GM12878 (cell line): Measurements from ENCODE around the gene PTGR2. TPM values are rescaled to one million over a fixed set of nuclear protein-coding genes. Genes with fewer than 3 reads are reported as not detected.
A peak's percentile ranks its signal among the peaks of the same experiment; 100 is the strongest.

Experiments used
- ATAC-seq: fragments of 200-7000 bp; cut with Tn5 transposase; 3 replicates; pipeline ENCODE4 v1.9.1; 2020; ENCODE audit warnings: mild to moderate bottlenecking, moderate library complexity
- BruUV-seq: library from RNA; stranded (reverse); fragments of 400-500 nt; replicated peaks from 2 replicates; lab custom pipeline; 2021; lab: Mats Ljungman, UMichigan
- CTCF ChIA-PET: fragments of 300-600 bp; sonication (Branson Sonifier 250); formaldehyde crosslinking; extraction: SDS; loops from one replicate; lab custom pipeline; 2021; ENCODE audit warnings: inconsistent platforms; lab: Yijun Ruan, JAX
- POLR2A ChIA-PET: fragments of 350-600 bp; formaldehyde crosslinking; extraction: SDS; loops from one replicate; lab custom pipeline; 2021; ENCODE audit warnings: inconsistent platforms; lab: Charles Lee
- RAD21 ChIA-PET: fragments of 300-600 bp; sonication (Branson Sonifier 250); formaldehyde crosslinking; loops from one replicate; lab custom pipeline; 2023; ENCODE audit warnings: antibody characterized with exemption; ENCODE audit not compliant: unreplicated experiment; lab: Charles Lee
- SMC1A ChIA-PET: fragments of 300-600 bp; sonication (Branson Sonifier 250); formaldehyde crosslinking; loops from one replicate; lab custom pipeline; 2023; ENCODE audit not compliant: unreplicated experiment, uncharacterized antibody; lab: Charles Lee
- DNase-seq: peaks from one replicate; pipeline ENCODE4 v3.0.0-alpha.2; 2011; ENCODE audit warnings: low read depth, low spot score
- FAIRE-seq: peaks from 3 replicates; lab custom pipeline; 2011; peaks lifted over from hg19 to GRCh38; lab: Jason Lieb, UNC
- H2AFZ ChIP-seq: 2 replicates; pipeline ENCODE4 v1.6.0; 2011; ENCODE audit warnings: low read depth, low read length, control low read depth; ENCODE audit not compliant: control insufficient read depth
- H3K27ac ChIP-seq: 2 replicates; pipeline ENCODE4 v1.5.1; 2011; ENCODE audit warnings: control low read depth; ENCODE audit not compliant: control insufficient read depth, insufficient read depth
- H3K27me3 ChIP-seq, 2 experiments: replicated peaks in 1 of 2; 2 replicates each; pipeline versions ENCODE4 v1.6.0 to v1.6.1; 2011; ENCODE audit warnings: low read length in 1 of 2; ENCODE audit not compliant: control insufficient read depth in 2 of 2, insufficient read depth in 2 of 2
- H3K36me3 ChIP-seq, 2 experiments: 2 replicates each; pipeline ENCODE4 v1.5.1; 2011; ENCODE audit warnings: low read length in 1 of 2; ENCODE audit not compliant: control insufficient read depth in 2 of 2, insufficient read depth in 2 of 2
- H3K4me1 ChIP-seq: 2 replicates; pipeline ENCODE4 v1.6.1; 2011; ENCODE audit warnings: mild to moderate bottlenecking, low read length, moderate library complexity, mixed read lengths; ENCODE audit not compliant: control insufficient read depth, insufficient read depth
- H3K4me2 ChIP-seq: 2 replicates; pipeline ENCODE4 v1.6.0; 2011; ENCODE audit warnings: control low read depth; ENCODE audit not compliant: control insufficient read depth, insufficient read depth
- H3K4me3 ChIP-seq: fragments of 200-600 bp; sonication (generic); 2 replicates; pipeline ENCODE4 v1.5.1; 2016
- H3K79me2 ChIP-seq: 2 replicates; pipeline ENCODE4 v1.6.0; 2011; ENCODE audit warnings: low read length; ENCODE audit not compliant: control insufficient read depth, insufficient read depth
- H3K9ac ChIP-seq: 2 replicates; pipeline ENCODE4 v1.8.0; 2011; ENCODE audit warnings: low read length, control low read depth, mixed read lengths; ENCODE audit not compliant: control insufficient read depth, insufficient read depth
- H3K9me3 ChIP-seq: replicated peaks from 3 replicates; pipeline ENCODE4 v1.5.1; 2011; ENCODE audit warnings: mild to moderate bottlenecking, low read length; ENCODE audit not compliant: control insufficient read depth, insufficient read depth
- H4K20me1 ChIP-seq: 2 replicates; pipeline ENCODE4 v1.6.0; 2011; ENCODE audit not compliant: control insufficient read depth, insufficient read depth
- BRCA1 ChIP-seq: IDR thresholded peaks from 2 replicates; pipeline ENCODE4 v1.6.1; 2011; ENCODE audit warnings: low read depth, low read length, improper control_type of control experiment
- CBX3 ChIP-seq: fragments of 200-600 bp; sonication (generic); IDR thresholded peaks from 2 replicates; pipeline ENCODE4 v1.6.1; 2016; ENCODE audit warnings: low read depth, borderline replicate concordance
- NFIC ChIP-seq: IDR thresholded peaks from 2 replicates; pipeline ENCODE4 v1.6.1; 2012; ENCODE audit warnings: low read depth, mild to moderate bottlenecking, inconsistent platforms, low read length, moderate library complexity
- RB1 ChIP-seq: fragments of 450-650 bp; formaldehyde crosslinking; IDR thresholded peaks from 2 replicates; pipeline ENCODE4 v1.6.1; 2017; ENCODE audit warnings: mild to moderate bottlenecking, borderline replicate concordance
- SRF ChIP-seq, 2 experiments: IDR thresholded peaks; 2 replicates each; pipeline ENCODE4 v1.6.1; 2011; ENCODE audit warnings: low read depth in 2 of 2, low read length in 2 of 2, mild to moderate bottlenecking in 1 of 2, moderate library complexity in 1 of 2
- STAT1 ChIP-seq: fragments of 450-650 bp; conservative IDR thresholded peaks from 2 replicates; pipeline ENCODE4 v1.6.1; 2014; ENCODE audit warnings: antibody characterized with exemption, mild to moderate bottlenecking
- TARDBP ChIP-seq: IDR thresholded peaks from 2 replicates; pipeline ENCODE4 v1.6.1; 2016; ENCODE audit warnings: borderline replicate concordance
- TCF12 ChIP-seq: IDR thresholded peaks from 2 replicates; pipeline ENCODE4 v1.6.1; 2011; ENCODE audit warnings: low read depth, mild to moderate bottlenecking, low read length
- WGBS: methylation state at CpG from one replicate; pipeline ENCODE4 v1.1.6; 2016; ENCODE audit warnings: low lambda C conversion rate; ENCODE audit not compliant: insufficient replicate concordance, insufficient coverage; ENCODE audit errors: missing lambda C conversion rate; 5-methylcytosine and 5-hydroxymethylcytosine counted together
- in situ Hi-C: fragments of 300-500 bp; cut with MboI; formaldehyde crosslinking; loops from 9 replicates; pipeline ENCODE4 v1.14.3; 2018; ENCODE audit warnings: mixed read lengths
- intact Hi-C: fragments of 100-400 bp; cut with micrococcal nuclease; formaldehyde crosslinking; loops from one replicate; pipeline ENCODE4 v1.14.2; 2022; ENCODE audit not compliant: unreplicated experiment
- polyA plus RNA-seq, 11 experiments: library from polyadenylated mRNA; depleted of rRNA in 4 of 11; unstranded in 6 of 11; stranded (reverse) in 5 of 11; fragments of >200 nt; fragmentation: Nextera tagmentation in 4 of 11; fragmentation: Illumina TruSeq in 1 of 11; extraction: Ambion mirVana in 4 of 11; extraction: Trizol in 1 of 11; gene quantifications; 1 replicate in 1 of 11; 2 replicates in 10 of 11; pipeline versions ENCODE4 v1.2.1 to v1.2.3, GENCODE V29; 2011 to 2016; ENCODE audit warnings: inconsistent platforms in 2 of 11, missing spikeins in 2 of 11, low read depth in 1 of 11
- total RNA-seq, 4 experiments: library from RNA; depleted of rRNA in 3 of 4; stranded (reverse); fragments of >200 nt in 3 of 4; fragmentation: Illumina TruSeq in 1 of 4; extraction: Trizol in 1 of 4; gene quantifications; 2 replicates each; pipeline versions ENCODE4 v1.2.1 to v1.2.3, GENCODE V29; 2013 to 2021
- TF ChIP-seq, protein P1 (sequence below): fragments of 450-650 bp; IDR thresholded peaks from 2 replicates; pipeline ENCODE4 v1.6.1; 2016; ENCODE audit warnings: mild to moderate bottlenecking, moderate library complexity, borderline replicate concordance
- TF ChIP-seq, protein P2 (sequence below): fragments of 450-650 bp; conservative IDR thresholded peaks from 2 replicates; pipeline ENCODE4 v1.6.1; 2017; ENCODE audit warnings: mild to moderate bottlenecking, moderate library complexity
- TF ChIP-seq, protein P3 (sequence below): fragments of 450-650 bp; IDR thresholded peaks from 2 replicates; pipeline ENCODE4 v1.6.1; 2017; ENCODE audit warnings: mild to moderate bottlenecking, moderate library complexity

The PTGR2 gene
- total and polyA plus RNA-seq, 10 of the 15 experiments (the other 5 are each of a cell fraction or from before 2014, with no cell fraction given), result 3.3 to 12.8 (median 8.4) TPM

DNA sequence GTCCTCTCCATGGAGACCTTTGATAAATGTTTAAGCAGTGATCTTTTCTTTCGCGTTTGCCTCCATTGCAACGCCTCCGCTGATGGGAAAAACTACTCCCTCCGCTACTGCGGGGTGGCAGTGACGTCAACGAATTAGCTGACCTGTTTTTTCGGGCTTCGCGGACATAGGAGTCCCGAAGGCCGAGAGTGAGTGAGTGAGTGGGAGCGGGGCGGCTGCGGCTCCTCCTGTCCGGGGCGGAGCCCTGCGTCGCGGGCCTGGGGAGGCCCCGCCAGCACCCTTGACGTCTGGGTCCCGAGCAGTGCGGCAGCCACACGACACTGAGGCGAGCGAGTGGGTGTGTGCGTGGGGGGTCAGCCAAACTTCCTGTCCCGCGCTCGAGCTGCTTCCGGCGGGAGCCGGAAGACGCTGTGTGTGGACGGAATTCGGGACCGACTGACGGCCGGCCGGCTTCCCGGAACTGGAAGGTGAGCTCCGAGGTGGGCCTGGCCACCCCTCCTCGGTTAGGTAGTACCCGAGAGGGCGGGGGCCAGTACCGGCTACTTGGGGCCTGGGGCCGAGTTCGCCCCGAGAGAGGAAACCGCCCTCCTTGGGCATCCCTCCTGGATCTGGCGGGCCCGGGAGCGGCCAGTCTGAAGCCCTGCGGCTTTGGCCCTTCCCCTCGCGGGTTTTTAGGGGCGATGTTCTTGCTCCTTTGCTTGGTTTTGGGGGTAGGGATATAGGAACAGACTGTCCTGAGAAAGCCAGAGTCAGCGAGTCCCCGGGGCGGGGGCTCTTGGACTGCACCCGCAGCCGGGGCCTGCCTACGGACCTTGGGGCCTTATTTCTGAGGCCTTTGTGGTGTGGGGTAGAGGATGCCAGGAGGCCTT lies 35.1 kb downstream of the PTGR2 start, which contains the start of gene ZNF410:
TSS of gene ZNF410 (plus strand) at position 411 of the 869 bp plus-strand sequence. CDS start 5,317 bp downstream, outside the sequence.
- SMC1A ChIA-PET, result interaction anchor here (1.2 to 2.0 kb wide), 5 partner anchors 10 to 158 kb away, joined by 3 to 5 read pairs (median 4); no protein-coding TSS in a partner anchor
- TF ChIP-seq TCF12, result peak; percentile 64; the same call in 1 of the 2 replicates
- no peak; the same call in 1 of the 2 replicates for TF ChIP-seq BRCA1
- peak; percentile 67; the same call in 1 of the 2 replicates for TF ChIP-seq NFIC
- no peak for TF ChIP-seq CBX3
- no peak for TF ChIP-seq STAT1
- no peak for TF ChIP-seq SRF (IDR thresholded peaks at IDR 0.05; ENCODE audit: low read depth in 2 of 2, low read length in 2 of 2)
- TF ChIP-seq, protein P1, sequence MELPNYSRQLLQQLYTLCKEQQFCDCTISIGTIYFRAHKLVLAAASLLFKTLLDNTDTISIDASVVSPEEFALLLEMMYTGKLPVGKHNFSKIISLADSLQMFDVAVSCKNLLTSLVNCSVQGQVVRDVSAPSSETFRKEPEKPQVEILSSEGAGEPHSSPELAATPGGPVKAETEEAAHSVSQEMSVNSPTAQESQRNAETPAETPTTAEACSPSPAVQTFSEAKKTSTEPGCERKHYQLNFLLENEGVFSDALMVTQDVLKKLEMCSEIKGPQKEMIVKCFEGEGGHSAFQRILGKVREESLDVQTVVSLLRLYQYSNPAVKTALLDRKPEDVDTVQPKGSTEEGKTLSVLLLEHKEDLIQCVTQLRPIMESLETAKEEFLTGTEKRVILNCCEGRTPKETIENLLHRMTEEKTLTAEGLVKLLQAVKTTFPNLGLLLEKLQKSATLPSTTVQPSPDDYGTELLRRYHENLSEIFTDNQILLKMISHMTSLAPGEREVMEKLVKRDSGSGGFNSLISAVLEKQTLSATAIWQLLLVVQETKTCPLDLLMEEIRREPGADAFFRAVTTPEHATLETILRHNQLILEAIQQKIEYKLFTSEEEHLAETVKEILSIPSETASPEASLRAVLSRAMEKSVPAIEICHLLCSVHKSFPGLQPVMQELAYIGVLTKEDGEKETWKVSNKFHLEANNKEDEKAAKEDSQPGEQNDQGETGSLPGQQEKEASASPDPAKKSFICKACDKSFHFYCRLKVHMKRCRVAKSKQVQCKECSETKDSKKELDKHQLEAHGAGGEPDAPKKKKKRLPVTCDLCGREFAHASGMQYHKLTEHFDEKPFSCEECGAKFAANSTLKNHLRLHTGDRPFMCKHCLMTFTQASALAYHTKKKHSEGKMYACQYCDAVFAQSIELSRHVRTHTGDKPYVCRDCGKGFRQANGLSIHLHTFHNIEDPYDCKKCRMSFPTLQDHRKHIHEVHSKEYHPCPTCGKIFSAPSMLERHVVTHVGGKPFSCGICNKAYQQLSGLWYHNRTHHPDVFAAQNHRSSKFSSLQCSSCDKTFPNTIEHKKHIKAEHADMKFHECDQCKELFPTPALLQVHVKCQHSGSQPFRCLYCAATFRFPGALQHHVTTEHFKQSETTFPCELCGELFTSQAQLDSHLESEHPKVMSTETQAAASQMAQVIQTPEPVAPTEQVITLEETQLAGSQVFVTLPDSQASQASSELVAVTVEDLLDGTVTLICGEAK, result peak; percentile 95
- TF ChIP-seq, protein P2, sequence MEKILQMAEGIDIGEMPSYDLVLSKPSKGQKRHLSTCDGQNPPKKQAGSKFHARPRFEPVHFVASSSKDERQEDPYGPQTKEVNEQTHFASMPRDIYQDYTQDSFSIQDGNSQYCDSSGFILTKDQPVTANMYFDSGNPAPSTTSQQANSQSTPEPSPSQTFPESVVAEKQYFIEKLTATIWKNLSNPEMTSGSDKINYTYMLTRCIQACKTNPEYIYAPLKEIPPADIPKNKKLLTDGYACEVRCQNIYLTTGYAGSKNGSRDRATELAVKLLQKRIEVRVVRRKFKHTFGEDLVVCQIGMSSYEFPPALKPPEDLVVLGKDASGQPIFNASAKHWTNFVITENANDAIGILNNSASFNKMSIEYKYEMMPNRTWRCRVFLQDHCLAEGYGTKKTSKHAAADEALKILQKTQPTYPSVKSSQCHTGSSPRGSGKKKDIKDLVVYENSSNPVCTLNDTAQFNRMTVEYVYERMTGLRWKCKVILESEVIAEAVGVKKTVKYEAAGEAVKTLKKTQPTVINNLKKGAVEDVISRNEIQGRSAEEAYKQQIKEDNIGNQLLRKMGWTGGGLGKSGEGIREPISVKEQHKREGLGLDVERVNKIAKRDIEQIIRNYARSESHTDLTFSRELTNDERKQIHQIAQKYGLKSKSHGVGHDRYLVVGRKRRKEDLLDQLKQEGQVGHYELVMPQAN, result peak; percentile 74
- TF ChIP-seq TARDBP, result peak; percentile 8; the same call in 1 of the 2 replicates
- TF ChIP-seq RB1, result 0 out of 2 replicates have a peak, but pooled peaks have one; percentile 56
- TF ChIP-seq, protein P3, sequence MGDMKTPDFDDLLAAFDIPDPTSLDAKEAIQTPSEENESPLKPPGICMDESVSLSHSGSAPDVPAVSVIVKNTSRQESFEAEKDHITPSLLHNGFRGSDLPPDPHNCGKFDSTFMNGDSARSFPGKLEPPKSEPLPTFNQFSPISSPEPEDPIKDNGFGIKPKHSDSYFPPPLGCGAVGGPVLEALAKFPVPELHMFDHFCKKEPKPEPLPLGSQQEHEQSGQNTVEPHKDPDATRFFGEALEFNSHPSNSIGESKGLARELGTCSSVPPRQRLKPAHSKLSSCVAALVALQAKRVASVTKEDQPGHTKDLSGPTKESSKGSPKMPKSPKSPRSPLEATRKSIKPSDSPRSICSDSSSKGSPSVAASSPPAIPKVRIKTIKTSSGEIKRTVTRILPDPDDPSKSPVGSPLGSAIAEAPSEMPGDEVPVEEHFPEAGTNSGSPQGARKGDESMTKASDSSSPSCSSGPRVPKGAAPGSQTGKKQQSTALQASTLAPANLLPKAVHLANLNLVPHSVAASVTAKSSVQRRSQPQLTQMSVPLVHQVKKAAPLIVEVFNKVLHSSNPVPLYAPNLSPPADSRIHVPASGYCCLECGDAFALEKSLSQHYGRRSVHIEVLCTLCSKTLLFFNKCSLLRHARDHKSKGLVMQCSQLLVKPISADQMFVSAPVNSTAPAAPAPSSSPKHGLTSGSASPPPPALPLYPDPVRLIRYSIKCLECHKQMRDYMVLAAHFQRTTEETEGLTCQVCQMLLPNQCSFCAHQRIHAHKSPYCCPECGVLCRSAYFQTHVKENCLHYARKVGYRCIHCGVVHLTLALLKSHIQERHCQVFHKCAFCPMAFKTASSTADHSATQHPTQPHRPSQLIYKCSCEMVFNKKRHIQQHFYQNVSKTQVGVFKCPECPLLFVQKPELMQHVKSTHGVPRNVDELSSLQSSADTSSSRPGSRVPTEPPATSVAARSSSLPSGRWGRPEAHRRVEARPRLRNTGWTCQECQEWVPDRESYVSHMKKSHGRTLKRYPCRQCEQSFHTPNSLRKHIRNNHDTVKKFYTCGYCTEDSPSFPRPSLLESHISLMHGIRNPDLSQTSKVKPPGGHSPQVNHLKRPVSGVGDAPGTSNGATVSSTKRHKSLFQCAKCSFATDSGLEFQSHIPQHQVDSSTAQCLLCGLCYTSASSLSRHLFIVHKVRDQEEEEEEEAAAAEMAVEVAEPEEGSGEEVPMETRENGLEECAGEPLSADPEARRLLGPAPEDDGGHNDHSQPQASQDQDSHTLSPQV, result peak; percentile 15; the same call in 1 of the 2 replicates

More for the DNA sequence above, 35.1 kb downstream of the PTGR2 start, which contains the start of gene ZNF410:
- peak within 1 kb of the TSS; percentile 83 for H3K27ac ChIP-seq
- in situ Hi-C loops, result no loop called here
- peaks cover 57% of the 10 kb centered on the region for H3K79me2 ChIP-seq
- H3K4me2 ChIP-seq, result peak within 1 kb of the TSS; percentile 85
- WGBS, result under 1% methylated on average over 58 of the region's 65 CpGs
- ChIA-PET RAD21 (interaction anchor here (0.9 to 1.6 kb wide), 6 partner anchors 35 to 199 kb away, joined by 3 to 7 read pairs (median 3); partner anchors contain the start of gene PTGR2), CTCF (interaction anchor here (0.6 to 2.1 kb wide), 4 partner anchors 27 to 145 kb away, joined by 3 to 6 read pairs (median 4); partner anchors contain the start of gene PTGR2), POLR2A (interaction anchor here (0.9 to 2.1 kb wide), 4 partner anchors 14 to 92 kb away, joined by 3 to 13 read pairs (median 4); partner anchors contain the start of gene PTGR2)
- H3K27me3 ChIP-seq, result no peaks in the 10 kb centered on the region
- peak within 1 kb of the TSS; percentile 91 for H3K4me3 ChIP-seq
- H3K4me1 ChIP-seq, result peaks cover 11% of the 10 kb centered on the region
- BruUV-seq, result no TSS peak
- DNase-seq (peak; percentile 80), ATAC-seq (peak; percentile 98), FAIRE-seq (peak; percentile 97)
- intact Hi-C loops, result loop anchor here (1.0 to 5.0 kb wide), 3 partner anchors 36 to 159 kb away; partner anchors contain the start of genes COQ6, FAM161B and PTGR2
- no peaks in the 10 kb centered on the region for H3K9me3 ChIP-seq
- peak within 1 kb of the TSS; percentile 70 for H2AFZ ChIP-seq
- H4K20me1 ChIP-seq, result no peaks in the 10 kb centered on the region
- no peaks in the 10 kb centered on the region for H3K36me3 ChIP-seq
- H3K9ac ChIP-seq, result peak within 1 kb of the TSS; percentile 79
